Muscle of arm (tissue), 12 donors: ENCODE results near the gene ULBP1. TPM values are rescaled to one million over a fixed set of nuclear protein-coding genes. Genes with fewer than 3 reads are reported as not detected.
A peak's percentile ranks its signal among the peaks of the same experiment; 100 is the strongest.
"Not testable (repeated sequence)": the region's sequence is repeated elsewhere in the genome, so short reads cannot be mapped to it uniquely, and the experiment has no call there.

ENCODE experiments used
- DNase-seq: peaks from one replicate; pipeline ENCODE4 v3.0.0-alpha.2; 2013
- polyA plus RNA-seq, 12 donors: library from polyadenylated mRNA; unstranded; fragments of 120-200 nt; gene quantifications; one replicate each; pipeline ENCODE4 v1.2.1, GENCODE V29; 2013; ENCODE audit not compliant: insufficient read length in 12 of 12

Gene ULBP1
- polyA plus RNA-seq, 12 donors, result 0.21 to 1.2 (median 0.61) TPM; not detected in 2

- peak; percentile 94 for DNase-seq
Observed at GRCh38 chr6:150004783-150005717, 41.3 kb downstream of the ULBP1 start.

GRCh38 chr6:150005761-150006651 lies 42.3 kb downstream of the ULBP1 start:
- no peak for DNase-seq

- no peak for DNase-seq
Observed at GRCh38 chr6:150006961-150007464, 43.3 kb downstream of the ULBP1 start.

- no peak for DNase-seq
Observed at GRCh38 chr6:150008588-150008987, 44.8 kb downstream of the ULBP1 start.

- not testable (repeated sequence) for DNase-seq
Observed at GRCh38 chr6:150012846-150013784, 49.4 kb downstream of the ULBP1 start.

GRCh38 chr6:150013785-150014622 lies 50.3 kb downstream of the ULBP1 start:
- DNase-seq, result not testable (repeated sequence)

- DNase-seq, result not testable (repeated sequence)
Observed at GRCh38 chr6:150014623-150015280, 51.0 kb downstream of the ULBP1 start.

- not testable (repeated sequence) for DNase-seq
Observed at GRCh38 chr6:150015281-150016001, 51.7 kb downstream of the ULBP1 start.

- DNase-seq, result peak; percentile 58
Observed at GRCh38 chr6:150016324-150017185, 52.8 kb downstream of the ULBP1 start.

- DNase-seq, result not testable (repeated sequence)
Observed at GRCh38 chr6:150017186-150017521, 53.4 kb downstream of the ULBP1 start.

GRCh38 chr6:150018846-150019580 lies 55.3 kb downstream of the ULBP1 start:
- no peak for DNase-seq

GRCh38 chr6:150021870-150022269 lies 58.1 kb downstream of the ULBP1 start:
- DNase-seq, result not testable (repeated sequence)

Other genes with a start within 250 kb of the ULBP1 start
- 10 to 100 TPM in 11 of 12 donors, not detected in 1; 19.5 to 29.8 (median 22.9) TPM for gene LATS1, start 245.8 kb upstream of the ULBP1 start, polyA plus RNA-seq
- gene NUP43, start 217.4 kb upstream of the ULBP1 start, polyA plus RNA-seq, result 10 to 100 TPM in 11 of 12 donors, not detected in 1; 11.4 to 27.7 (median 24.4) TPM
- gene PCMT1, start 214.2 kb upstream of the ULBP1 start, polyA plus RNA-seq, result 10 to 100 TPM in 11 of 12 donors, not detected in 1; 58.3 to 96.6 (median 78.1) TPM
- 10 to 100 TPM in 11 of 12 donors, not detected in 1; 16.6 to 33.3 (median 24.4) TPM for gene LRP11, start 99.6 kb upstream of the ULBP1 start, polyA plus RNA-seq
- gene RAET1E, start 65.8 kb upstream of the ULBP1 start, polyA plus RNA-seq, result 1 to 10 TPM in 5 of 12 donors, under 1 TPM in 5, not detected in 2; 0.11 to 2.1 (median 0.97) TPM
- gene RAET1G, start 40.8 kb upstream of the ULBP1 start, polyA plus RNA-seq, result under 1 TPM in 8 of 12 donors, not detected in 4; 0.21 to 0.62 (median 0.42) TPM
- under 1 TPM in 10 of 12 donors, not detected in 2; 0.20 to 0.86 (median 0.36) TPM for gene ULBP2, start 21.9 kb upstream of the ULBP1 start, polyA plus RNA-seq
- under 1 TPM in 4 of 12 donors, not detected in 8; 0.16 to 0.99 (median 0.71) TPM for gene RAET1L, start 61.6 kb downstream of the ULBP1 start, polyA plus RNA-seq
- gene ULBP3, start 105.2 kb downstream of the ULBP1 start, polyA plus RNA-seq, result 1 to 10 TPM in 10 of 12 donors, not detected in 2; 1.0 to 3.2 (median 2.3) TPM
- 100 to 1,000 TPM in 1 of 12 donors, 10 to 100 TPM in 11; 15.2 to 477 (median 41.9) TPM for gene PPP1R14C, start 179.1 kb downstream of the ULBP1 start, polyA plus RNA-seq